ENCODE measurements around the gene SLC2A9.

The SLC2A9 gene

DNA sequence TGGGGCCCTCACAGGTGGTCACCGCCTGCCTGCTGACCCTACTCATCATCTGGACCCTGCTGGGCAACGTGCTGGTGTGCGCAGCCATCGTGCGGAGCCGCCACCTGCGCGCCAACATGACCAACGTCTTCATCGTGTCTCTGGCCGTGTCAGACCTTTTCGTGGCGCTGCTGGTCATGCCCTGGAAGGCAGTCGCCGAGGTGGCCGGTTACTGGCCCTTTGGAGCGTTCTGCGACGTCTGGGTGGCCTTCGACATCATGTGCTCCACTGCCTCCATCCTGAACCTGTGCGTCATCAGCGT, 239.2 kb downstream of the SLC2A9 start:
- Histone ChIP-seq H3F3A (ENCODE audit: insufficient read depth, low read length) (no peaks in the 10 kb centered on the region), H3K27ac (ENCODE audit: low read length) (no peak overlapping the region), H3K9me2 (replicated peaks; ENCODE audit: insufficient read depth, low read length) (no peaks in the 10 kb centered on the region), H4K20me1 (ENCODE audit: insufficient read depth, low read length) (no peaks in the 10 kb centered on the region), H3K4me2 (ENCODE audit: low read depth, low read length) (no peak overlapping the region), H3K27me3 (replicated peaks; ENCODE audit: insufficient read depth, low read length) (no peaks in the 10 kb centered on the region), H3K4me3 (ENCODE audit: low read length) (no peak overlapping the region), H3K79me2 (ENCODE audit: low read length) (no peaks in the 10 kb centered on the region), H3K9me3 (replicated peaks; ENCODE audit: insufficient read depth, low read length) (no peaks in the 10 kb centered on the region), H3K4me1 (ENCODE audit: low read length) (no peaks in the 10 kb centered on the region), H2AFZ (ENCODE audit: low read length) (no peak overlapping the region), H3K9ac (ENCODE audit: low read length) (no peak overlapping the region), H3K36me3 (replicated peaks; ENCODE audit: insufficient read depth, low read length) (no peaks in the 10 kb centered on the region)
- TF ChIP-seq EZH2 (optimal IDR thresholded peaks at IDR 0.05; ENCODE audit: low read depth, low read length) (no peak), EZH2phosphoT487 (IDR thresholded peaks at IDR 0.05; ENCODE audit: low read length) (no peak)
- TF ChIP-seq, protein P1, sequence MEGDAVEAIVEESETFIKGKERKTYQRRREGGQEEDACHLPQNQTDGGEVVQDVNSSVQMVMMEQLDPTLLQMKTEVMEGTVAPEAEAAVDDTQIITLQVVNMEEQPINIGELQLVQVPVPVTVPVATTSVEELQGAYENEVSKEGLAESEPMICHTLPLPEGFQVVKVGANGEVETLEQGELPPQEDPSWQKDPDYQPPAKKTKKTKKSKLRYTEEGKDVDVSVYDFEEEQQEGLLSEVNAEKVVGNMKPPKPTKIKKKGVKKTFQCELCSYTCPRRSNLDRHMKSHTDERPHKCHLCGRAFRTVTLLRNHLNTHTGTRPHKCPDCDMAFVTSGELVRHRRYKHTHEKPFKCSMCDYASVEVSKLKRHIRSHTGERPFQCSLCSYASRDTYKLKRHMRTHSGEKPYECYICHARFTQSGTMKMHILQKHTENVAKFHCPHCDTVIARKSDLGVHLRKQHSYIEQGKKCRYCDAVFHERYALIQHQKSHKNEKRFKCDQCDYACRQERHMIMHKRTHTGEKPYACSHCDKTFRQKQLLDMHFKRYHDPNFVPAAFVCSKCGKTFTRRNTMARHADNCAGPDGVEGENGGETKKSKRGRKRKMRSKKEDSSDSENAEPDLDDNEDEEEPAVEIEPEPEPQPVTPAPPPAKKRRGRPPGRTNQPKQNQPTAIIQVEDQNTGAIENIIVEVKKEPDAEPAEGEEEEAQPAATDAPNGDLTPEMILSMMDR (IDR thresholded peaks at IDR 0.05; ENCODE audit: low read length) = no peak
- DNase-seq = no peak

DNA sequence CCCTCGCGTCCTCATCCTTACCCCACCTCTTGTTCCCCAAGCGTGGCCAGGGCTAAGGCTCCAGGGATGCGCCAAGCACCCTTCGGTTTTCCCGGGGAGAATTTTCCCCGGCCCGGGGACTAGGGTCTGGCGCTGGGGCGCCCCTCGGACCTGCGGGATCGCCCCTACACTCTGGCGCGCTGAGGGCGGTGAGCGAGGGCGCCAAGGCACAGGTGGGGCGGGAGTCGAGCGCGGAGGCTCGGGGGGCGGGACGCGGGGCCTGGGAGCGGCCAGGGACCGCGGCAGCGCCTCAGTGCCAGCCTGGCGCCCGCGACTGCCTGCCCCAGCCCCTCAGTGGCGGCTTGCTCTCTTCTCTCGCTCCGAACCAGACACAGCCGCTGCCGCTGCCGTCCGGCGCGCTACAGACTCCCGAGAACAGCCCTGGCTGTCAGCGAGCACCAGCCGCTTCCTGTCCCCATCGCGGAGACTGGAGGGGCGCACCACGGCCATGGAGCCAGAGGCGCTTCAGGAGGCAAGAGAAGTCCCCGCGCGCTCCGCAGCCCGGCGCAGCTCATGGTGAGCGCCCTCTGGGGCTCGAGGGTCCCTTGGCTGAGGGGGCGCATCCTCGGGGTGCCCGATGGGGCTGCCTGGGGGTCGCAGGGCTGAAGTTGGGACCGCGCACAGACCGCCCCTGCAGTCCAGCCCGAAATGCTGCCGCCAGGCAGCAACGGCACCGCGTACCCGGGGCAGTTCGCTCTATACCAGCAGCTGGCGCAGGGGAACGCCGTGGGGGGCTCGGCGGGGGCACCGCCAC, 239.8 kb downstream of the SLC2A9 start, which contains the start of gene DRD5:
TSS of gene DRD5 (plus strand) at position 292 of the 793 bp plus-strand sequence. CDS start at position 688, 396 bp downstream.
- H3K4me2 ChIP-seq (ENCODE audit: low read depth, low read length) = no peak within 1 kb of the TSS
- no peak within 1 kb of the TSS for H3K27ac ChIP-seq (ENCODE audit: low read length)
- H3K79me2 ChIP-seq (ENCODE audit: low read length) = no peaks in the 10 kb centered on the region
- H2AFZ ChIP-seq (ENCODE audit: low read length) = no peak within 1 kb of the TSS
- DNase-seq = no peak
- no peaks in the 10 kb centered on the region for H3K9me3 ChIP-seq (replicated peaks; ENCODE audit: insufficient read depth, low read length)
- H3K27me3 ChIP-seq (replicated peaks; ENCODE audit: insufficient read depth, low read length) = no peaks in the 10 kb centered on the region
- no peaks in the 10 kb centered on the region for H3K4me1 ChIP-seq (ENCODE audit: low read length)
- no peaks in the 10 kb centered on the region for H3K36me3 ChIP-seq (replicated peaks; ENCODE audit: insufficient read depth, low read length)
- TF ChIP-seq EZH2 (optimal IDR thresholded peaks at IDR 0.05; ENCODE audit: low read depth, low read length) (no peak), EZH2phosphoT487 (IDR thresholded peaks at IDR 0.05; ENCODE audit: low read length) (no peak)
- TF ChIP-seq, protein P1 (IDR thresholded peaks at IDR 0.05; ENCODE audit: low read length) = no peak
- H3K9me2 ChIP-seq (replicated peaks; ENCODE audit: insufficient read depth, low read length) = no peaks in the 10 kb centered on the region
- H3F3A ChIP-seq (ENCODE audit: insufficient read depth, low read length) = no peaks in the 10 kb centered on the region
- no peaks in the 10 kb centered on the region for H4K20me1 ChIP-seq (ENCODE audit: insufficient read depth, low read length)
- H3K4me3 ChIP-seq (ENCODE audit: low read length) = no peak within 1 kb of the TSS
- no peak within 1 kb of the TSS for H3K9ac ChIP-seq (ENCODE audit: low read length)
